CD4-positive, alpha-beta memory T cell (primary cell): ENCODE data around the gene IFNL4. TPM values are rescaled to one million over a fixed set of nuclear protein-coding genes. Genes with fewer than 3 reads are reported as not detected.
"Not testable (repeated sequence)": the region's sequence is repeated elsewhere in the genome, so short reads cannot be mapped to it uniquely, and the experiment has no call there.

Experiments
- CTCF ChIA-PET: fragments of 350-600 bp; sonication (Branson Sonifier 250); formaldehyde crosslinking; loops from one replicate; lab custom pipeline; 2021; ENCODE audit warnings: inconsistent platforms; ENCODE audit not compliant: partially characterized antibody; lab: Charles Lee
- POLR2A ChIA-PET: fragments of 350-600 bp; sonication (Branson Sonifier 250); formaldehyde crosslinking; loops from one replicate; lab custom pipeline; 2021; ENCODE audit not compliant: partially characterized antibody; lab: Charles Lee
- DNase-seq, 5 donors: peaks; one replicate each; pipeline versions ENCODE4 v3.0.0 to v3.0.0-alpha.2; 2020 to 2022; ENCODE audit warnings: mixed read lengths in 1 of 5
- H3K27ac ChIP-seq: one replicate; pipeline ENCODE4 v1.7.0; 2013; ENCODE audit warnings: low read depth, low read length
- H3K27me3 ChIP-seq: 2 replicates; pipeline ENCODE4 v1.7.0; 2013; ENCODE audit warnings: mild to moderate bottlenecking, low read length, moderate library complexity; ENCODE audit not compliant: insufficient read depth
- H3K36me3 ChIP-seq: 2 replicates; pipeline ENCODE4 v1.7.0; 2013; ENCODE audit warnings: mild to moderate bottlenecking, low read length, moderate library complexity; ENCODE audit not compliant: insufficient read depth
- H3K4me1 ChIP-seq: 2 replicates; pipeline ENCODE4 v1.7.0; 2013; ENCODE audit warnings: mild to moderate bottlenecking, low read length, moderate library complexity; ENCODE audit not compliant: insufficient read depth
- H3K4me3 ChIP-seq, 2 donors: one replicate each; pipeline ENCODE4 v1.7.0; 2013; ENCODE audit warnings: low read length in 2 of 2, mild to moderate bottlenecking in 1 of 2
- H3K9me3 ChIP-seq, 2 donors: one replicate each; pipeline ENCODE4 v1.7.0; 2013; ENCODE audit warnings: low read length in 2 of 2, control low read depth in 1 of 2; ENCODE audit not compliant: control insufficient read depth in 1 of 2
- H3K27ac Mint-ChIP-seq, 7 donors: one replicate each; pipeline ENCODE4 v1.8.0; 2020 to 2021; ENCODE audit warnings: mixed read lengths in 7 of 7, mild to moderate bottlenecking in 6 of 7, inconsistent platforms in 3 of 7, moderate library complexity in 3 of 7
- H3K27me3 Mint-ChIP-seq, 2 donors: one replicate each; pipeline ENCODE4 v1.8.0; 2020 to 2021; ENCODE audit warnings: mixed read lengths in 2 of 2
- H3K36me3 Mint-ChIP-seq, 2 donors: one replicate each; pipeline ENCODE4 v1.8.0; 2020 to 2021; ENCODE audit warnings: mixed read lengths in 2 of 2, inconsistent platforms in 1 of 2, mild to moderate bottlenecking in 1 of 2
- H3K4me1 Mint-ChIP-seq, 4 donors: one replicate each; pipeline ENCODE4 v1.8.0; 2020 to 2021; ENCODE audit warnings: mixed read lengths in 4 of 4, mild to moderate bottlenecking in 1 of 4
- H3K4me3 Mint-ChIP-seq, 8 donors: one replicate each; pipeline ENCODE4 v1.8.0; 2020 to 2021; ENCODE audit warnings: mixed read lengths in 8 of 8, mild to moderate bottlenecking in 7 of 8, moderate library complexity in 6 of 8, inconsistent platforms in 3 of 8
- H3K9me3 Mint-ChIP-seq, 8 donors: one replicate each; pipeline ENCODE4 v1.8.0; 2020 to 2021; ENCODE audit warnings: mixed read lengths in 8 of 8, mild to moderate bottlenecking in 5 of 8, inconsistent platforms in 3 of 8, moderate library complexity in 1 of 8
- intact Hi-C: fragments of 100-400 bp; cut with micrococcal nuclease; formaldehyde crosslinking; loops from one replicate; pipeline ENCODE4 v1.15.1; 2023
- polyA plus RNA-seq, 2 donors: library from polyadenylated mRNA; unstranded; fragments of 300-500 nt; fragmentation: Illumina TruSeq; gene quantifications; one replicate each; pipeline ENCODE4 v1.2.3, GENCODE V29; 2021
- total RNA-seq, 2 experiments: library from RNA; stranded (reverse); gene quantifications; one replicate each; pipeline ENCODE4 v1.2.3, GENCODE V29; 2021

Gene IFNL4
- total and polyA plus RNA-seq, 4 experiments from 2014 or later = not detected

GRCh38 chr19:39218230-39219007, 30.2 kb downstream of the IFNL4 start:
- Histone ChIP-seq H3K4me1 (no peaks in the 10 kb centered on the region), H3K4me3 (no peak overlapping the region), H3K36me3 (no peaks in the 10 kb centered on the region), H3K27ac (no peak overlapping the region), H3K27me3 (no peaks in the 10 kb centered on the region), H3K9me3 (no peaks in the 10 kb centered on the region)
- no peak for DNase-seq
- intact Hi-C loops = no loop called here
- H3K4me3 Mint-ChIP-seq = no peak overlapping the region
- H3K27me3 Mint-ChIP-seq = peaks cover 15 to 22% of the 10 kb centered on the region in 2 donors
- H3K9me3 Mint-ChIP-seq = peaks cover 0 to 2% (median 0%) of the 10 kb centered on the region in 8 donors
- H3K36me3 Mint-ChIP-seq = no peaks in the 10 kb centered on the region
- no peak overlapping the region for H3K27ac Mint-ChIP-seq
- no peaks in the 10 kb centered on the region for H3K4me1 Mint-ChIP-seq
- CTCF ChIA-PET = no interaction called here
- POLR2A ChIA-PET = interaction anchor here (0.8 kb wide), 1 partner anchor 110 kb away, joined by 3 read pairs; no protein-coding TSS in a partner anchor

DNA sequence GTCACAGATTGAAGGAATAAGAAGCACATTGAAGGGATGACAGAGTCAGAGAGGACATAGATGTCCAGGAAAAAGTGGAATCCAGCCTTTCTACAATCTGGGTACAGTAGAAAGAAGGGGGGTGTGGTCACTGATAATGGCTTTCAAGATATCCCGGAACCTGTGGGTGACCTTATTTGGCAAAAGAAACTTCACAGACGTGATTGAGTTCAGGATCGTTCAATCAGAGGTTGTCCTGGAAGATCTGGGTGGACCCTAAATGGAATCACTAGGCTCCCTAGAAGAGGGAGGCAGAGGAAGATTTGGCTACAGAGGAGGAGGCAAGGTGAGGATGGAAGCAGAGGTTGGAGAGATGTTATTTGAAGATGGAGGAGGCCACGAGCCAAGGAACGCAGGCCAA, 31.6 kb downstream of the IFNL4 start:
- Histone ChIP-seq H3K27ac (no peak overlapping the region), H3K4me3 (no peak overlapping the region), H3K36me3 (no peaks in the 10 kb centered on the region), H3K9me3 (no peaks in the 10 kb centered on the region), H3K27me3 (no peaks in the 10 kb centered on the region), H3K4me1 (no peaks in the 10 kb centered on the region)
- CTCF ChIA-PET = no interaction called here
- H3K4me3 Mint-ChIP-seq = no peak overlapping the region
- no peaks in the 10 kb centered on the region for H3K36me3 Mint-ChIP-seq
- POLR2A ChIA-PET = interaction anchor here (0.8 kb wide), 1 partner anchor 112 kb away, joined by 3 read pairs; no protein-coding TSS in a partner anchor
- peaks cover 0 to 2% (median 0%) of the 10 kb centered on the region in 8 donors for H3K9me3 Mint-ChIP-seq
- no peak for DNase-seq
- no peak overlapping the region for H3K27ac Mint-ChIP-seq
- peaks cover 13 to 20% of the 10 kb centered on the region in 2 donors for H3K27me3 Mint-ChIP-seq
- H3K4me1 Mint-ChIP-seq = no peaks in the 10 kb centered on the region
- intact Hi-C loops = no loop called here

- H3K4me3 ChIP-seq, H3K4me1 ChIP-seq, H3K4me1 Mint-ChIP-seq, H3K9me3 Mint-ChIP-seq, H3K36me3 Mint-ChIP-seq, H3K4me3 Mint-ChIP-seq, H3K27ac ChIP-seq, DNase-seq, H3K27ac Mint-ChIP-seq, POLR2A ChIA-PET, H3K9me3 ChIP-seq, H3K36me3 ChIP-seq, H3K27me3 ChIP-seq, intact Hi-C loops: not testable (repeated sequence)
- CTCF ChIA-PET = interaction anchor here (2.0 kb wide), 1 partner anchor 112 kb away, joined by 7 read pairs; no protein-coding TSS in a partner anchor
- peaks cover 7 to 11% of the 10 kb centered on the region in 2 donors for H3K27me3 Mint-ChIP-seq
These were observed 33.3 kb downstream of the IFNL4 start for GRCh38 chr19:39215323-39215722.

DNA sequence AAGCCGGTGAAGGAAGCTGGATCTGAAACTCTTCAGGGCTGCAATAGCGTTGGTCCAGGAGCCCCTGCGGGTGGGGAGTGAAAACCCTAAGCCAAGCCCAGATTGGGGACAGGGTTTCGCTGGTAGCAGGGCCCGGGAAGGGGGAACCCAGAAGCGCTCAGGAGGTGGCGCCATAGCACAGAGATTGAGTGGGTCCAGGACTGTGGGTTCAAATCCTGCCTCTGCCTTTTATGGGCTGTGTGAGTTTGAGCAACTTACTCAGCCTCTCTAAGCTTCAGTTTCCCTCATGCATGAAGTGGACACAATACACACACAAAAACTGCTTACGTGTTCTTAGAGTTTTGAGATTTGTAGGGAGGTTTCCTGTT, 36.3 kb downstream of the IFNL4 start:
- Histone ChIP-seq H3K27ac (no peak overlapping the region), H3K4me1 (no peaks in the 10 kb centered on the region), H3K4me3 (no peak overlapping the region), H3K36me3 (no peaks in the 10 kb centered on the region), H3K9me3 (no peaks in the 10 kb centered on the region), H3K27me3 (no peaks in the 10 kb centered on the region)
- H3K4me3 Mint-ChIP-seq = no peak overlapping the region
- no peaks in the 10 kb centered on the region for H3K36me3 Mint-ChIP-seq
- DNase-seq = peak in 4 of 5 donors; percentile 48 to 50 (median 49)
- intact Hi-C loops = loop anchor here (1.0 kb wide), 2 partner anchors 116 to 200 kb away; partner anchors contain the start of gene PLEKHG2
- H3K4me1 Mint-ChIP-seq = no peaks in the 10 kb centered on the region
- peaks cover 0 to 2% (median 0%) of the 10 kb centered on the region in 8 donors for H3K9me3 Mint-ChIP-seq
- H3K27ac Mint-ChIP-seq = no peak overlapping the region
- POLR2A ChIA-PET = interaction anchor here (1.0 to 1.7 kb wide), 2 partner anchors 115 to 119 kb away, joined by 3 to 4 read pairs; no protein-coding TSS in a partner anchor
- peaks cover 5% of the 10 kb centered on the region in 2 donors for H3K27me3 Mint-ChIP-seq
- CTCF ChIA-PET = interaction anchor here (0.8 to 1.6 kb wide), 6 partner anchors 114 to 320 kb away, joined by 3 to 7 read pairs (median 4); partner anchors contain the start of genes EID2B and GMFG

DNA sequence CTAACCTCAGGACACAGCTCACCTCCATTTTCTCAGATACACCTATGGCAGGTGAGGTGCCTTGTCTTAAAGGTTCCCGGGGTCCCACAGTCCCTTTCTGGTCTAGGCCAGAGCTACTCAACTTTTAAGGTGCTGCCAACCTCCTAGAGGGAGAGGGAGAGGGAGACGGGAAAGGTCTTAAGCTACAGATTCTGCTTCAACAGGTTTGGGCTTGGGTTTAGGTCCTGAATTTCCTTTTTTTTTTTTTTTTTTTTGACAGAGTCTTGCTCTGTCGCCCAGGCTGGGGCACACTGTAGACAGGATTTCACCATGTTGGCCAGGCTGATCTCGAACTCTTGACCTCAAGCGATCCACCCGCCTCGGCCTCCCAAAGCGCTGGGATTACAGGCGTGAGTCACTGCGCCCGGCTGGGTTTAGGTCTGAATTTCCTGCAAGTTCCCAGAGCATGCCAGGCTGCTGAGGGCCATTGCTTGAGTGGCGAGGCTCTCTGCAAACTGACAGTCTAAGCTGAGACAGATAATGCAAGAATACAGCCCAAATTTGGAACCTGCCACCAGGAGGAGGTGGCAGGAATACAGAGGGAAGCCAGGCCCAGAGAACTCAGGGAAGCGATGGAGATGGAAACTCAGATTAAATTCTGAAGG, 36.8 kb downstream of the IFNL4 start:
- POLR2A ChIA-PET = interaction anchor here (0.5 to 1.7 kb wide), 3 partner anchors 116 to 121 kb away, joined by 3 to 4 read pairs (median 3); no protein-coding TSS in a partner anchor
- no peaks in the 10 kb centered on the region for H3K36me3 Mint-ChIP-seq

GRCh38 chr19:39209196-39209595, 39.5 kb downstream of the IFNL4 start:
- Mint-ChIP-seq H3K4me1 (no peaks in the 10 kb centered on the region), H3K9me3 (no peaks in the 10 kb centered on the region), H3K27me3 (peaks cover 7 to 8% of the 10 kb centered on the region in 2 donors), H3K27ac (no peak overlapping the region), H3K4me3 (no peak overlapping the region), H3K36me3 (no peaks in the 10 kb centered on the region)
- H3K27me3 ChIP-seq = no peaks in the 10 kb centered on the region
- no peak for DNase-seq
- intact Hi-C loops = no loop called here
- no peak overlapping the region for H3K27ac ChIP-seq
- H3K36me3 ChIP-seq = no peaks in the 10 kb centered on the region
- POLR2A ChIA-PET = no interaction called here
- CTCF ChIA-PET = no interaction called here
- H3K9me3 ChIP-seq = no peaks in the 10 kb centered on the region
- no peak overlapping the region for H3K4me3 ChIP-seq
- H3K4me1 ChIP-seq = no peaks in the 10 kb centered on the region

More for the DNA sequence above, 36.8 kb downstream of the IFNL4 start:
- no peaks in the 10 kb centered on the region for H3K27me3 ChIP-seq
- Mint-ChIP-seq H3K27me3 (peaks cover under 1 to 2% of the 10 kb centered on the region in 2 donors), H3K4me3 (no peak overlapping the region), H3K27ac (no peak overlapping the region), H3K9me3 (peaks cover 0 to 2% (median 0%) of the 10 kb centered on the region in 8 donors), H3K4me1 (no peaks in the 10 kb centered on the region)
- H3K27ac ChIP-seq = no peak overlapping the region
- intact Hi-C loops = loop anchor here (1.0 kb wide), 2 partner anchors 116 to 200 kb away; partner anchors contain the start of gene PLEKHG2
- H3K9me3 ChIP-seq = no peaks in the 10 kb centered on the region
- DNase-seq = no peak
- CTCF ChIA-PET = interaction anchor here (0.7 to 1.6 kb wide), 7 partner anchors 115 to 321 kb away, joined by 3 to 7 read pairs (median 3); partner anchors contain the start of genes EID2B and GMFG
- H3K36me3 ChIP-seq = no peaks in the 10 kb centered on the region
- no peaks in the 10 kb centered on the region for H3K4me1 ChIP-seq
- H3K4me3 ChIP-seq = no peak overlapping the region
